ENCODE data around the gene COL20A1. TPM values are rescaled to one million over a fixed set of nuclear protein-coding genes. Genes with fewer than 3 reads are reported as not detected.

Gene COL20A1
- total and polyA plus RNA-seq, 2 of the 13 experiments (the other 11 are each of a cell fraction or from before 2014, with no cell fraction given) = not detected

DNA sequence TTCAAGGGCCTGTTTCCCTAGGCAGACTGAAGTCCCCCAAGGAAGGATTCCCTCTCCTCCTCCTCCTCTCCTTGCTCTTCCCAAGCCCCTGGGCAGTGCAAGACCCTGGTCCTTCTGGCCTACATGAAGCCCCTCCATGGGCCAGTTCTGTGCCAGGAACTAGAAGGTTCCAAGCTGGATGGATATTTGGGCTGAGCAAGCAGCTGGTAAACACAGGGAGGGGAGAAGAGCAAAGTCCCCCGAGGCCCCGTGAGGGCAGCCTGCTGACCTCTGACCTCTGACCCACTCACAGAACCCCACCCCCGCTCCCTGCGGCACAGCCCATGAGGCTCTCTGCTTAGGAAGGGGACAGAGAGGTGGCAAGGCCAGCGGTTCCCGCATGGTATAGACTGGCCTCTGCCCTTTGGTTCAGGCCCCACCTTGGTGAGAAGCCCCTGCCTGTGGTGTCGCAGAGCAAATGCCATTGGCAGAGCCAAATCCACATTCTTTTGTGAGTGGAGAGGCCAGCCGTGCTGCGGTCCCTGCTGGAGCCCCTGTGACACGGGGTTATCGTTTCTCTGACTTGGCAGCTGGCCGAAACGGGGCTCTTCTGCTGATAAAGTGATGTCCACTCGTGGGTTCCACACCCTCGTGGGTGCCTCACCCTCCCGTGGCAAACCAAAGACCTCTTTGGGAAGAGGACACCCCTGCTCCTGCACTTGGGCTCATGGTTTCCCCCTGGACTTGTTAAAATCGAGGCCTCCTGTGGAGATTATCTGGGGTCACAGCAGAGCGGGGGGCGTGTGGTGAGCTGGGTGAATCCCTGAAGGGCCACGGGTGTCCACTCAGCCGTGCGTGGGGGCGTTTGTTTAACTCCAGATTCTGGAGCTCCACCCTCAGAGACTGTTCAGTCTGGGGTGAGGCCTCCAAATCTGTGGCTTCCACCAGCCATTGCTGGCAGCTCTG is 70.3 kb downstream of the COL20A1 start (continued):
- TF ChIP-seq, protein P1, sequence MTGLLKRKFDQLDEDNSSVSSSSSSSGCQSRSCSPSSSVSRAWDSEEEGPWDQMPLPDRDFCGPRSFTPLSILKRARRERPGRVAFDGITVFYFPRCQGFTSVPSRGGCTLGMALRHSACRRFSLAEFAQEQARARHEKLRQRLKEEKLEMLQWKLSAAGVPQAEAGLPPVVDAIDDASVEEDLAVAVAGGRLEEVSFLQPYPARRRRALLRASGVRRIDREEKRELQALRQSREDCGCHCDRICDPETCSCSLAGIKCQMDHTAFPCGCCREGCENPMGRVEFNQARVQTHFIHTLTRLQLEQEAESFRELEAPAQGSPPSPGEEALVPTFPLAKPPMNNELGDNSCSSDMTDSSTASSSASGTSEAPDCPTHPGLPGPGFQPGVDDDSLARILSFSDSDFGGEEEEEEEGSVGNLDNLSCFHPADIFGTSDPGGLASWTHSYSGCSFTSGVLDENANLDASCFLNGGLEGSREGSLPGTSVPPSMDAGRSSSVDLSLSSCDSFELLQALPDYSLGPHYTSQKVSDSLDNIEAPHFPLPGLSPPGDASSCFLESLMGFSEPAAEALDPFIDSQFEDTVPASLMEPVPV (CRISPR knock-in tag; IDR thresholded peaks at IDR 0.05) = peak; percentile 2; the same call in 1 of the 2 replicates
- 0 out of 2 replicates have a peak, but pooled peaks have one; percentile 47 for TF ChIP-seq MED1 (CRISPR knock-in tag; IDR thresholded peaks at IDR 0.05)
- no peak for TF ChIP-seq TBL1XR1 (IDR thresholded peaks at IDR 0.05; ENCODE audit: borderline replicate concordance, low read length, partially characterized antibody)
- 0 out of 2 replicates have a peak, but pooled peaks have one; percentile 17 for TF ChIP-seq FOXJ3 (CRISPR knock-in tag; IDR thresholded peaks at IDR 0.05; ENCODE audit: borderline replicate concordance)
- TF ChIP-seq ZBTB7A (CRISPR knock-in tag; IDR thresholded peaks at IDR 0.05) = peak; percentile 82; the same call in 1 of the 2 replicates
- peak; percentile 84 for TF ChIP-seq PAXIP1 (CRISPR knock-in tag; conservative IDR thresholded peaks at IDR 0.05)
- peak; percentile 66; the same call in 1 of the 2 replicates for TF ChIP-seq SETDB1 (CRISPR knock-in tag; IDR thresholded peaks at IDR 0.05; ENCODE audit: borderline replicate concordance)
- no peak for TF ChIP-seq MAF1 (CRISPR knock-in tag; IDR thresholded peaks at IDR 0.05; ENCODE audit: borderline replicate concordance)
- peak; percentile 81; the same call in 1 of the 2 replicates for TF ChIP-seq FOXO1 (CRISPR knock-in tag; IDR thresholded peaks at IDR 0.05)
- peak; percentile 20; the same call in 1 of the 2 replicates for TF ChIP-seq MIER3 (CRISPR knock-in tag; IDR thresholded peaks at IDR 0.05; ENCODE audit: borderline replicate concordance)
- TF ChIP-seq HNF1B (CRISPR knock-in tag; IDR thresholded peaks at IDR 0.05) = peak; percentile 63; the same call in 1 of the 2 replicates
- peak; percentile 32; the same call in 1 of the 2 replicates for TF ChIP-seq YEATS4 (CRISPR knock-in tag; IDR thresholded peaks at IDR 0.05; ENCODE audit: borderline replicate concordance)
- TF ChIP-seq KMT2B (CRISPR knock-in tag; IDR thresholded peaks at IDR 0.05) = no peak
- no peak for TF ChIP-seq CSRNP2 (CRISPR knock-in tag; conservative IDR thresholded peaks at IDR 0.05; ENCODE audit: low read depth)
